ENCODE results near the gene SLC22A2. TPM values are rescaled to one million over a fixed set of nuclear protein-coding genes. Genes with fewer than 3 reads are reported as not detected.

The SLC22A2 gene
- polyA plus RNA-seq, 1 donor (not counting 4 experiments of a cell fraction or from before 2014, with no cell fraction given) = not detected

- Histone ChIP-seq H3K9ac (ENCODE audit: control insufficient read depth, extremely low read depth, insufficient read depth, low read length) (no peak overlapping the region), H3K27me3 (ENCODE audit: control insufficient read depth, extremely low read depth, insufficient read depth, low read length) (no peaks in the 10 kb centered on the region), H3K79me2 (ENCODE audit: control insufficient read depth, insufficient read depth, low read length) (no peaks in the 10 kb centered on the region), H3K4me2 (ENCODE audit: control insufficient read depth, extremely low read depth, insufficient read depth, low read depth, low read length) (no peak overlapping the region), H3K4me3 (ENCODE audit: control insufficient read depth in 2 of 3, extremely low read depth in 1 of 3, insufficient read depth in 2 of 3, low read depth in 1 of 3, low read length in 3 of 3) (no peak overlapping the region), H3K9me1 (ENCODE audit: control insufficient read depth, extremely low read depth, insufficient read depth, low read length) (no peaks in the 10 kb centered on the region), H2AFZ (ENCODE audit: control insufficient read depth, low read length) (no peak overlapping the region), H3K36me3 (ENCODE audit: control insufficient read depth in 2 of 2, extremely low read depth in 1 of 2, insufficient read depth in 2 of 2, low read length in 2 of 2) (no peaks in the 10 kb centered on the region), H4K20me1 (ENCODE audit: control insufficient read depth, extremely low read depth, insufficient read depth, low read length) (no peaks in the 10 kb centered on the region), H3K9me3 (ENCODE audit: control insufficient read depth, low read depth, low read length) (no peaks in the 10 kb centered on the region), H3K4me1 (ENCODE audit: control insufficient read depth, extremely low read depth, insufficient read depth, low read length) (no peaks in the 10 kb centered on the region), H3K27ac (ENCODE audit: control insufficient read depth, insufficient read depth, low read length) (no peak overlapping the region)
- DNase-seq (ENCODE audit: low read depth, low spot score) (no peak), FAIRE-seq (no peak)
- TF ChIP-seq CTCF (optimal IDR thresholded peaks at IDR 0.05 in 1 of 3, IDR thresholded peaks at IDR 0.05 in 1 of 3, conservative IDR thresholded peaks at IDR 0.05 in 1 of 3; ENCODE audit: extremely low read depth in 1 of 3, insufficient read depth in 2 of 3, low read length in 3 of 3) = no peak
- TF ChIP-seq EZH2 (IDR thresholded peaks at IDR 0.05; ENCODE audit: low read length) = no peak
- dilution Hi-C loops (cut with MboI; ENCODE audit: extremely low pct_ligation_motif_present, low sequenced_read_pairs) = no loop called here
These were observed 32.5 kb downstream of the SLC22A2 start for GRCh38 chr6:160226118-160226591.

- H3K9ac ChIP-seq (ENCODE audit: control insufficient read depth, extremely low read depth, insufficient read depth, low read length) = no peak overlapping the region
- DNase-seq (ENCODE audit: low read depth, low spot score) = no peak
- H3K4me3 ChIP-seq (ENCODE audit: control insufficient read depth in 2 of 3, extremely low read depth in 1 of 3, insufficient read depth in 2 of 3, low read depth in 1 of 3, low read length in 3 of 3) = no peak overlapping the region
- no peak overlapping the region for H3K27ac ChIP-seq (ENCODE audit: control insufficient read depth, insufficient read depth, low read length)
- no peaks in the 10 kb centered on the region for H3K9me3 ChIP-seq (ENCODE audit: control insufficient read depth, low read depth, low read length)
- dilution Hi-C loops (cut with MboI; ENCODE audit: extremely low pct_ligation_motif_present, low sequenced_read_pairs) = no loop called here
- no peak for FAIRE-seq
- H3K4me1 ChIP-seq (ENCODE audit: control insufficient read depth, extremely low read depth, insufficient read depth, low read length) = no peaks in the 10 kb centered on the region
- no peak overlapping the region for H3K4me2 ChIP-seq (ENCODE audit: control insufficient read depth, extremely low read depth, insufficient read depth, low read depth, low read length)
- H2AFZ ChIP-seq (ENCODE audit: control insufficient read depth, low read length) = no peak overlapping the region
- TF ChIP-seq EZH2 (IDR thresholded peaks at IDR 0.05; ENCODE audit: low read length) = no peak
- no peak for TF ChIP-seq CTCF (optimal IDR thresholded peaks at IDR 0.05 in 1 of 3, IDR thresholded peaks at IDR 0.05 in 1 of 3, conservative IDR thresholded peaks at IDR 0.05 in 1 of 3; ENCODE audit: extremely low read depth in 1 of 3, insufficient read depth in 2 of 3, low read length in 3 of 3)
- no peaks in the 10 kb centered on the region for H4K20me1 ChIP-seq (ENCODE audit: control insufficient read depth, extremely low read depth, insufficient read depth, low read length)
- H3K36me3 ChIP-seq (ENCODE audit: control insufficient read depth in 2 of 2, extremely low read depth in 1 of 2, insufficient read depth in 2 of 2, low read length in 2 of 2) = no peaks in the 10 kb centered on the region
- no peaks in the 10 kb centered on the region for H3K27me3 ChIP-seq (ENCODE audit: control insufficient read depth, extremely low read depth, insufficient read depth, low read length)
- H3K9me1 ChIP-seq (ENCODE audit: control insufficient read depth, extremely low read depth, insufficient read depth, low read length) = no peaks in the 10 kb centered on the region
- no peaks in the 10 kb centered on the region for H3K79me2 ChIP-seq (ENCODE audit: control insufficient read depth, insufficient read depth, low read length)
These were observed 33.9 kb downstream of the SLC22A2 start for GRCh38 chr6:160224639-160225237.

Data from keratinocyte (primary cell).